GM19324 (cell line): Measurements from ENCODE around the gene ENTREP1.
"Not testable (repeated sequence)": the region's sequence is repeated elsewhere in the genome, so short reads cannot be mapped to it uniquely, and the experiment has no call there.

Experiments used
- ATAC-seq: cut with Tn5 transposase; IDR thresholded peaks from one replicate; pipeline ENCODE4 v1.9.1; 2021; ENCODE audit warnings: mild to moderate bottlenecking, moderate library complexity; ENCODE audit not compliant: unreplicated experiment, low FRiP score

ENTREP1 gene

GRCh38 chr9:69324549-69325401, at the start of gene ENTREP1:
Gene ENTREP1 (plus strand): TSS chr9:69325215. CDS start chr9:69325310, 95 bp downstream.
- ATAC-seq = no peak

- no peak for ATAC-seq
Observed at GRCh38 chr9:69276775-69277174, 48.2 kb upstream of the ENTREP1 start.

- ATAC-seq = no peak
Observed at GRCh38 chr9:69279084-69279731, 45.8 kb upstream of the ENTREP1 start.

GRCh38 chr9:69279733-69280132, 45.3 kb upstream of the ENTREP1 start:
- no peak for ATAC-seq

- ATAC-seq = no peak
Observed at GRCh38 chr9:69283003-69283402, 42.0 kb upstream of the ENTREP1 start.

GRCh38 chr9:69292078-69292477, 32.9 kb upstream of the ENTREP1 start:
- ATAC-seq = no peak

- no peak for ATAC-seq
Observed at GRCh38 chr9:69293156-69293555, 31.9 kb upstream of the ENTREP1 start.

- ATAC-seq = no peak
Observed at GRCh38 chr9:69295872-69296552, 29.0 kb upstream of the ENTREP1 start.

GRCh38 chr9:69297300-69297980, 27.6 kb upstream of the ENTREP1 start:
- no peak for ATAC-seq

- no peak for ATAC-seq
Observed at GRCh38 chr9:69299315-69299714, 25.7 kb upstream of the ENTREP1 start.

- no peak for ATAC-seq
Observed at GRCh38 chr9:69299826-69300225, 25.2 kb upstream of the ENTREP1 start.

GRCh38 chr9:69303331-69303730, 21.7 kb upstream of the ENTREP1 start:
- ATAC-seq = no peak

- not testable (repeated sequence) for ATAC-seq
Observed at GRCh38 chr9:69306895-69307445, 18.0 kb upstream of the ENTREP1 start.

GRCh38 chr9:69307446-69308205, 17.4 kb upstream of the ENTREP1 start:
- ATAC-seq = no peak

GRCh38 chr9:69308206-69308931, 16.6 kb upstream of the ENTREP1 start:
- no peak for ATAC-seq

- ATAC-seq = no peak
Observed at GRCh38 chr9:69313175-69313574, 11.8 kb upstream of the ENTREP1 start.

GRCh38 chr9:69314547-69314946, 10.5 kb upstream of the ENTREP1 start:
- ATAC-seq = no peak

GRCh38 chr9:69317081-69317480, 7.9 kb upstream of the ENTREP1 start:
- no peak for ATAC-seq

- ATAC-seq = peak; percentile 43
Observed at GRCh38 chr9:69317894-69318293, 7.1 kb upstream of the ENTREP1 start.
